Spleen (tissue), 7 donors: ENCODE results near the gene PEX7.

ENCODE experiments used
- POLR2A ChIP-seq, 3 donors: fragments of 450-650 bp; IDR thresholded peaks; one replicate each; pipeline ENCODE4 v1.5.1; 2017; ENCODE audit warnings: antibody characterized with exemption in 3 of 3, mild to moderate bottlenecking in 1 of 3
- POLR2AphosphoS5 ChIP-seq, 3 donors: sonication (generic); formaldehyde crosslinking; IDR thresholded peaks; one replicate each; pipeline ENCODE4 v1.5.1; 2017; ENCODE audit warnings: antibody characterized with exemption in 3 of 3
- TF ChIP-seq, protein P1 (sequence below), 11 experiments: fragments of 200-600 bp in 7 of 11; fragments of 450-650 bp in 4 of 11; sonication (generic) in 4 of 11; IDR thresholded peaks in 8 of 11; conservative IDR thresholded peaks in 3 of 11; 1 replicate in 7 of 11; 2 replicates in 4 of 11; pipeline versions ENCODE4 v1.4.0 to v1.8.0; 2016 to 2021; ENCODE audit warnings: antibody characterized with exemption in 11 of 11, inconsistent platforms in 4 of 11, mild to moderate bottlenecking in 1 of 11
- donor health status: DM: no; HTN: no; CAD: no; lungs with moderate emphysema.
- donor health status: DM: no; HTN: no; CAD: no.
- donor health status: DM: no; HTN: no; CAD: no.

GRCh38 chr6:136780972-136781371, 41.4 kb upstream of the PEX7 start:
- TF ChIP-seq, protein P1, sequence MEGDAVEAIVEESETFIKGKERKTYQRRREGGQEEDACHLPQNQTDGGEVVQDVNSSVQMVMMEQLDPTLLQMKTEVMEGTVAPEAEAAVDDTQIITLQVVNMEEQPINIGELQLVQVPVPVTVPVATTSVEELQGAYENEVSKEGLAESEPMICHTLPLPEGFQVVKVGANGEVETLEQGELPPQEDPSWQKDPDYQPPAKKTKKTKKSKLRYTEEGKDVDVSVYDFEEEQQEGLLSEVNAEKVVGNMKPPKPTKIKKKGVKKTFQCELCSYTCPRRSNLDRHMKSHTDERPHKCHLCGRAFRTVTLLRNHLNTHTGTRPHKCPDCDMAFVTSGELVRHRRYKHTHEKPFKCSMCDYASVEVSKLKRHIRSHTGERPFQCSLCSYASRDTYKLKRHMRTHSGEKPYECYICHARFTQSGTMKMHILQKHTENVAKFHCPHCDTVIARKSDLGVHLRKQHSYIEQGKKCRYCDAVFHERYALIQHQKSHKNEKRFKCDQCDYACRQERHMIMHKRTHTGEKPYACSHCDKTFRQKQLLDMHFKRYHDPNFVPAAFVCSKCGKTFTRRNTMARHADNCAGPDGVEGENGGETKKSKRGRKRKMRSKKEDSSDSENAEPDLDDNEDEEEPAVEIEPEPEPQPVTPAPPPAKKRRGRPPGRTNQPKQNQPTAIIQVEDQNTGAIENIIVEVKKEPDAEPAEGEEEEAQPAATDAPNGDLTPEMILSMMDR (IDR thresholded peaks at IDR 0.05 in 8 of 11, conservative IDR thresholded peaks at IDR 0.05 in 3 of 11): no peak
- TF ChIP-seq POLR2AphosphoS5 (IDR thresholded peaks at IDR 0.05): no peak
- no peak for TF ChIP-seq POLR2A (IDR thresholded peaks at IDR 0.05)
